ENCODE measurements around the gene DCBLD1. TPM values are rescaled to one million over a fixed set of nuclear protein-coding genes. Genes with fewer than 3 reads are reported as not detected.

The DCBLD1 gene
- 29.3 and 41.1 TPM in 2 replicates for total RNA-seq

GRCh38 chr6:117482240-117483003 is at the start of gene DCBLD1:
TSS of gene DCBLD1 (plus strand) at chr6:117482674. CDS start at chr6:117482782, 108 bp downstream.

Other genes with a start within 250 kb of the DCBLD1 start
- not detected in 2 replicates for gene VGLL2, start 217.1 kb upstream of the DCBLD1 start, total RNA-seq
- 0.30 and 0.86 TPM in 2 replicates for gene ROS1, start 56.7 kb upstream of the DCBLD1 start, total RNA-seq
- gene GOPC, start 119.8 kb downstream of the DCBLD1 start, total RNA-seq, result 20.5 and 22.0 TPM in 2 replicates
- 20.4 and 20.5 TPM in 2 replicates for gene NUS1, start 192.8 kb downstream of the DCBLD1 start, total RNA-seq

Measured in hair follicular keratinocyte (primary cell).